Neuronal stem cell (in vitro differentiated cells): ENCODE results near the gene HOXB9.

Experiments
- DNase-seq: peaks from one replicate; pipeline ENCODE4 v3.0.0-alpha.2; 2013; ENCODE audit warnings: low spot score
- H2AFZ ChIP-seq: one replicate; pipeline ENCODE4 v1.6.1; 2013; ENCODE audit warnings: mild to moderate bottlenecking, low read length, inconsistent platforms
- H2AK5ac ChIP-seq: 2 replicates; pipeline ENCODE4 v1.6.1; 2013; ENCODE audit warnings: low read depth, mild to moderate bottlenecking, inconsistent platforms, low read length, moderate library complexity, mixed read lengths
- H2BK120ac ChIP-seq: 2 replicates; pipeline ENCODE4 v1.6.1; 2013; ENCODE audit warnings: low read depth, mild to moderate bottlenecking, inconsistent platforms, low read length, moderate library complexity, mixed read lengths
- H2BK12ac ChIP-seq: one replicate; pipeline ENCODE4 v1.6.1; 2013; ENCODE audit warnings: low read length, inconsistent platforms
- H2BK15ac ChIP-seq: 2 replicates; pipeline ENCODE4 v1.6.1; 2013; ENCODE audit warnings: mild to moderate bottlenecking, low read length, inconsistent platforms, mixed read lengths
- H2BK5ac ChIP-seq: one replicate; pipeline ENCODE4 v1.6.1; 2013; ENCODE audit warnings: inconsistent platforms, mild to moderate bottlenecking, low read length, moderate library complexity
- H3K14ac ChIP-seq: one replicate; pipeline ENCODE4 v1.6.1; 2013; ENCODE audit warnings: low read length, inconsistent platforms
- H3K18ac ChIP-seq: 2 replicates; pipeline ENCODE4 v1.6.1; 2013; ENCODE audit warnings: low read length, inconsistent platforms
- H3K23ac ChIP-seq: 2 replicates; pipeline ENCODE4 v1.6.1; 2013; ENCODE audit warnings: low read depth, mild to moderate bottlenecking, mixed read lengths, low read length, inconsistent platforms; ENCODE audit not compliant: poor library complexity
- H3K27ac ChIP-seq: replicated peaks from 3 replicates; pipeline ENCODE4 v1.5.1; 2013; ENCODE audit warnings: low read length, inconsistent platforms
- H3K27me3 ChIP-seq, 3 experiments: 2 replicates each; pipeline ENCODE4 v1.6.1; 2013; ENCODE audit warnings: low read length in 3 of 3, mild to moderate bottlenecking in 2 of 3, inconsistent platforms in 1 of 3, low read depth in 1 of 3, mixed read lengths in 1 of 3, moderate library complexity in 1 of 3; ENCODE audit not compliant: control insufficient read depth in 3 of 3, insufficient read depth in 3 of 3
- H3K36me3 ChIP-seq, 2 donors: replicated peaks in 1 of 2; 2 replicates each; pipeline ENCODE4 v1.6.1; 2013; ENCODE audit warnings: low read length in 2 of 2; ENCODE audit not compliant: control insufficient read depth in 2 of 2, insufficient read depth in 2 of 2
- H3K4ac ChIP-seq: 2 replicates; pipeline ENCODE4 v1.6.1; 2013; ENCODE audit warnings: inconsistent platforms, mild to moderate bottlenecking, low read length, moderate library complexity
- H3K4me1 ChIP-seq, 2 donors: 1 replicate in 1 of 2; 2 replicates in 1 of 2; pipeline ENCODE4 v1.6.1; 2013; ENCODE audit warnings: low read length in 2 of 2, low read depth in 1 of 2; ENCODE audit not compliant: control insufficient read depth in 2 of 2, insufficient read depth in 1 of 2
- H3K4me2 ChIP-seq: one replicate; pipeline ENCODE4 v1.6.1; 2013; ENCODE audit warnings: mild to moderate bottlenecking, low read length, inconsistent platforms; ENCODE audit not compliant: insufficient read depth, poor library complexity, severe bottlenecking
- H3K4me3 ChIP-seq, 2 donors: 2 replicates each; pipeline ENCODE4 v1.5.1; 2013; ENCODE audit warnings: low read length in 2 of 2, mild to moderate bottlenecking in 2 of 2, inconsistent platforms in 1 of 2, moderate library complexity in 1 of 2
- H3K79me1 ChIP-seq: one replicate; pipeline ENCODE4 v1.6.1; 2013; ENCODE audit warnings: low read depth, mild to moderate bottlenecking, inconsistent platforms, low read length, moderate library complexity
- H3K9ac ChIP-seq: one replicate; pipeline ENCODE4 v1.6.1; 2013; ENCODE audit warnings: mild to moderate bottlenecking, low read depth, low read length, inconsistent platforms; ENCODE audit not compliant: poor library complexity
- H3K9me3 ChIP-seq, 2 donors: replicated peaks in 1 of 2; 2 replicates each; pipeline versions ENCODE3 to v1.6.1; 2013; ENCODE audit warnings: low read length in 2 of 2, mild to moderate bottlenecking in 2 of 2, inconsistent platforms in 1 of 2, low read depth in 1 of 2, mixed read lengths in 1 of 2, moderate library complexity in 1 of 2; ENCODE audit not compliant: control insufficient read depth in 2 of 2, insufficient read depth in 1 of 2
- H4K8ac ChIP-seq: one replicate; pipeline ENCODE4 v1.6.1; 2013; ENCODE audit warnings: low read depth, mild to moderate bottlenecking, inconsistent platforms, low read length, moderate library complexity
- H4K91ac ChIP-seq: one replicate; pipeline ENCODE4 v1.6.1; 2013; ENCODE audit warnings: low read length, low read depth, mild to moderate bottlenecking, inconsistent platforms; ENCODE audit not compliant: poor library complexity
- WGBS, 2 donors: extraction: QIAGEN DNeasy Blood & Tissue Kit; methylation state at CpG; one replicate each; pipeline ENCODE4 v1.1.7; 2013; ENCODE audit warnings: missing lambda C conversion rate in 2 of 2, mixed read lengths in 1 of 2; ENCODE audit not compliant: insufficient read length in 2 of 2, insufficient replicate concordance in 1 of 2; ENCODE audit errors: extremely low coverage in 2 of 2; 5-methylcytosine and 5-hydroxymethylcytosine counted together

Gene HOXB9

GRCh38 chr17:48622857-48623256 is 3.3 kb downstream of the HOXB9 start:
- H3K4me2 ChIP-seq, result no peak overlapping the region
- peaks cover 0 to 10% of the 10 kb centered on the region in 2 donors for H3K9me3 ChIP-seq
- no peak overlapping the region for H4K8ac ChIP-seq
- H3K4me3 ChIP-seq, result no peak overlapping the region
- no peak overlapping the region for H3K18ac ChIP-seq
- no peak overlapping the region for H2BK5ac ChIP-seq
- no peak overlapping the region for H2BK15ac ChIP-seq
- H3K27ac ChIP-seq, result no peak overlapping the region
- no peak overlapping the region for H2BK120ac ChIP-seq
- H3K79me1 ChIP-seq, result no peaks in the 10 kb centered on the region
- WGBS, 2 donors, result no CpG with 5 or more reads among the region's 11 CpGs
- peaks cover 72 to 100% (median 99%) of the 10 kb centered on the region in 3 experiments for H3K27me3 ChIP-seq
- H3K36me3 ChIP-seq, result no peaks in the 10 kb centered on the region
- no peak overlapping the region for H4K91ac ChIP-seq
- DNase-seq, result no peak
- no peak overlapping the region for H2AK5ac ChIP-seq
- no peak overlapping the region for H3K23ac ChIP-seq
- no peak overlapping the region for H3K9ac ChIP-seq
- H3K14ac ChIP-seq, result no peak overlapping the region
- H2AFZ ChIP-seq, result no peak overlapping the region
- no peak overlapping the region for H2BK12ac ChIP-seq
- peaks cover 0 to 4% of the 10 kb centered on the region in 2 donors for H3K4me1 ChIP-seq
- no peak overlapping the region for H3K4ac ChIP-seq

- Histone ChIP-seq H2BK5ac (no peak overlapping the region), H3K14ac (no peak overlapping the region), H3K4me2 (no peak overlapping the region), H2BK120ac (no peak overlapping the region), H2AFZ (no peak overlapping the region), H2BK12ac (no peak overlapping the region), H3K23ac (no peak overlapping the region), H3K9ac (no peak overlapping the region), H2BK15ac (no peak overlapping the region), H3K4ac (no peak overlapping the region), H2AK5ac (no peak overlapping the region), H4K8ac (no peak overlapping the region), H4K91ac (no peak overlapping the region), H3K18ac (no peak overlapping the region), H3K9me3 (peaks cover 0 to 10% of the 10 kb centered on the region in 2 donors), H3K79me1 (no peaks in the 10 kb centered on the region), H3K27me3 (peaks cover 74 to 100% (median 99%) of the 10 kb centered on the region in 3 experiments), H3K36me3 (no peaks in the 10 kb centered on the region), H3K4me1 (peaks cover 0 to 4% of the 10 kb centered on the region in 2 donors), H3K27ac (no peak overlapping the region), H3K4me3 (no peak overlapping the region)
- WGBS, 2 donors, result no CpG with 5 or more reads among the region's 41 CpGs
- no peak for DNase-seq
Measured at GRCh38 chr17:48621410-48622392, 4.5 kb downstream of the HOXB9 start.

- Histone ChIP-seq H2BK120ac (no peak overlapping the region), H3K27me3 (peaks cover 79 to 100% (median 99%) of the 10 kb centered on the region in 3 experiments), H3K9me3 (peaks cover 0 to 10% of the 10 kb centered on the region in 2 donors), H2BK15ac (no peak overlapping the region), H4K91ac (no peak overlapping the region), H3K9ac (no peak overlapping the region), H3K27ac (no peak overlapping the region), H3K4me3 (no peak overlapping the region), H2BK5ac (no peak overlapping the region), H3K4ac (no peak overlapping the region), H3K14ac (no peak overlapping the region), H2BK12ac (no peak overlapping the region), H3K4me1 (peaks cover 0 to 1% of the 10 kb centered on the region in 2 donors), H2AK5ac (no peak overlapping the region), H3K4me2 (no peak overlapping the region), H3K18ac (no peak overlapping the region), H3K36me3 (no peaks in the 10 kb centered on the region), H2AFZ (no peak overlapping the region), H4K8ac (no peak overlapping the region), H3K23ac (peak overlapping the region; percentile 8), H3K79me1 (no peaks in the 10 kb centered on the region)
- no peak for DNase-seq
- WGBS, 2 donors, result no CpG with 5 or more reads among the region's 6 CpGs
Measured at GRCh38 chr17:48620461-48621139, 5.6 kb downstream of the HOXB9 start.
